Activated CD4-positive, CD25-positive, alpha-beta regulatory T cell treated with anti-CD3 and anti-CD28 coated beads, Interleukin-2, amount 50 U/mL, for 16 hours (primary cell): ENCODE results near the gene ROR2.
"Not testable (repeated sequence)": the region's sequence is repeated elsewhere in the genome, so short reads cannot be mapped to it uniquely, and the experiment has no call there.

Source experiments
- DNase-seq: peaks from one replicate; pipeline ENCODE4 v3.0.0-alpha.2; 2020; ENCODE audit warnings: low read depth, low spot score

Gene ROR2

GRCh38 chr9:91578911-91579310 is 371.1 kb downstream of the ROR2 start:
- DNase-seq: no peak

DNA sequence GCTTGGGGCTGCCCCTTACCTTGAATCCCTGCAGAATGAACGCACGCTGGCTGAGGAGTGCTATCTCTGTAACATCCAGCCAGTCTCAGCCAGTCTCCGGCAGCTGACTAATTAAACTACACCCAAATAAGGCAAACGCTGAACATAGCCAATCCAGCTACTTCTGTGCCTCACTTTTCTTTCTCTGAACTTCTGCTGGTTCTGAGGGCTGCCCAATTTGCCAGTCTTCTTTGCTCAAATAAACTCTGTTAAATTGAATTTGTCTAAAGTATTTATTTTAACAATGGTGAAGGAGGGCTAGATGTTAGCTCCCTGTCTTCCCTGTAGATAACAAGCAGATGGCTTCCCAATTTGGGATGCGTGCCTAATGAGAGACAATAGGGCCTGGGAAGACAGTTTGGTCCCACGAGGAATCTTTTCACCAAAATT is 372.4 kb downstream of the ROR2 start:
- DNase-seq: no peak

GRCh38 chr9:91572811-91573210 is 377.2 kb downstream of the ROR2 start:
- no peak for DNase-seq

- DNase-seq: no peak
Observed at GRCh38 chr9:91572044-91572443, 378.0 kb downstream of the ROR2 start.

GRCh38 chr9:91571036-91571435 is 379.0 kb downstream of the ROR2 start:
- DNase-seq: no peak

DNA sequence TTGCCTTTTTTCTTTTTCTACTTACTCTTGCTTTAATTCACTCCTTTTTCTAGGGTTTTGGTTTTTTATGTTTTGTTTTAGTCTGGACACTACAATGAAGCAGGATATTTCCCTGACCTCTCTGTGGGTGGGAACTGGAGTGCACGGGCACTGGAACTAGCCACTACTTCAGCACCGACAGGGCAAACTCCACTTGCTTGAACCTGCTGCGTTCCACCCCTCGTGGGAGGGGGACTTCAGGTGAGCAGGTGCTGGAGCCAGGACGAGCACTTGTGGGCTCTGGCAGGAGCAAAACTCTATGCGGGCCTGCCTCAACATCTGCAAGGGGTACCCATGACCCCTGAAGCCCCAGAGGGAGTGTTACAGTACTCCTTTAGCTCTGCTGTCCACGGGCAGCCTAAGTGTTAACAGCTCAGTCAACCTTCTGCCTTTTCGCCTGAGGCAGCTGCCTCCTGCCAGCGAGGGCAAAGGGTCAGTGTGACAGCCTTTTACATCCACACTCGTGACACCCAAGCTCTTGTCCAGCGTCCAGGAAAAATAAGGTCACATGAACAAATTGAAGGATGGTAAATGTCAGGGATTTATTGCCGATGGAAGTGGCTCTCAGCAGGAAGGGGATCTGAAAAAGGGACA is 382.3 kb downstream of the ROR2 start:
- no peak for DNase-seq

DNA sequence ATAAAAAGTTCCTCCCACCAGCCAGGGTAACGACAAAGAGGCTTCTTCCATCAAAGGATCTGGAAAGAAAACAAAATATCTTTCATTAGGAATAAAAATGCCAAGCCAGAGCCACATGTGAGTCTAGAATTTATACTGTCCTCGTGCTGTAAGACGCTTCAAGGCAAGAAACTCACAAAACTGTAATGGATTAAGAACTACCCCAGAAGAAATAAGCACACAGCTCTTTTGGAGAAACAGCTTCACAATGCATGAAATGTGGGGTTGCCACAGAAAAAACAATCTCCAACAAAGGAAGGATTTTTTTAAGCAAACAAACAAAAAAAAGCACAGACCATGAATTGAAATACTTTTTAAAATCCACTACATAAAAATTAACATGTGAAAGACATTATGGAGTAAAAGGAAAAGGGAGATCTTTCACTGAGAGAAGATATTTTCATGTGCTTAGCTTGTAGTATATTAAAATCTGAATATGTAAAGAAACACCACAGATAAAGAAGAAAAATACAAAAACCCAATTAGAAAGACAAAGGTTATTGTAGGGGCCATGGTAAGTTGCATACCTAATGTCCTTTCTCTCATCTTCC is 385.9 kb downstream of the ROR2 start:
- DNase-seq: no peak

DNA sequence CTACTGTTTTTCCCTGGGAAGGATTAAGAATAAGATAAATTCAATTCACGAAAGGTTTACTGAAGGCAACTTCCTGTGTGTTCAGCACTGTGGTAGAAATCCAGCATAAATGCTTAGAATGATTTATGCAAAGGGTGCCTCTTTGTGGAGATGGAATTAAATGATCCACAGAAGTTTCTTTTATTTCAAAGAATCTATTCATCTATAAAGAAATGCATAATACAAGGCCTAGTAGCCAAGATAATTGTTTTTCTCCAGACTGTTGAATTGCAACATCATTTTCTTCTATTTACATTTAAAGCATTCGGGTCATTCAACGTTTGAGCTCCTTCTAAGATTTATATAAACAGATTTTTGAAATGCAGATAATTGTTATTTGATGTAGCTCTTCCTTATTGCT is 387.6 kb downstream of the ROR2 start:
- no peak for DNase-seq

DNA sequence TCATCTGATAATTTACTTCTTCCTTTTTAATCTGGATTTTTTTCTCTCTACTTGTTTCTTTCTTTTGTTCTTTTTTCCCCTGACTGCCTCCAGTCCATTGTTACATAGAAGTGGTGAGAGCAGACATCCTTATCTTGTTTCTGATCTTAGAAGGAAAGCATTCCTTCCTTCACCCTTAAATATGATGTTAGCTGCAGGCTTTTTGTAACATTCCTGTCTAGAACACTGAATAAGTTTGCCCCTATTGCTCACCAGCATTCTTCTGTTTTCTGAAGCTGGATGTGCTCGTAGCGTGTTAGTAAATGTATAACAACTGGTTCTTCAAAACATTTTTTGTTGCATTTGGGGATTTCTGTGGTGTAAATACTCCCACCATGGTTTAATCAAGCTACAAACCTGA is 389.7 kb downstream of the ROR2 start:
- no peak for DNase-seq

DNA sequence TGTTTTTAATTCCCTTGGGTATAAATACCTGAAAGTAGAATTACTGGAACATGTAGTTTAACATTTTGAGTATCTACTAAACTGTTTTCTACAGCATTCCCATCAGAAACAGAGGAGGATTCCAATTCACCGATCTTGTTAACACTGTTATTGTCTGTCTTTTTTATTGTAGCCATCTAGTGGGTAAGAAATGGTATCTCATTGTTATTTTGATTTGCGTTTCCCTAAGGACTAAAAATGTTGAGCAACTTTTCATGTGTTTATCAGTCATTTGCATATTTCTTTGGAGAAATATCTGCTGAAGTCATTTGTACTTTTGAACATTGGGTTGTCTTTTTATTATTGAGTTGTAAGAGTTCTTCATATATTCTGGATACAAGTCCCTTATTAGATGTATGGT is 391.1 kb downstream of the ROR2 start:
- no peak for DNase-seq

DNA sequence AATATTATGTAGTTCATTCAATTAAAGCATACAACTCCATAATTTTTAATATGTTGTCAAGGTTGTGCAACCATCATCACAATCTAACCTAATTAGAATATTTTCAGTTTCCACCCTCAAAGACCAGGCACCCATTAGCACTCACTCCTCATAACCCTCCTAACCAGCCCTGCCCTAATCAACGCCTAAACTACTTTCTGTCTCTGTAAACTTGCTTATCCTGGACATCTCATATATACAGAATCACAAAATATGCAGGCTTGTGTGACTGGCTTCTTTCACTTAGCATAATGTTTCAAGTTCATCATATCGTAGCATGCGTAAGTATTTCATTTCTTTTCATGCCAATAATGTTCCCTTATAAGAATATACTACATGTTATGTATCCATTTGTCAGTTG is 391.6 kb downstream of the ROR2 start:
- no peak for DNase-seq

DNA sequence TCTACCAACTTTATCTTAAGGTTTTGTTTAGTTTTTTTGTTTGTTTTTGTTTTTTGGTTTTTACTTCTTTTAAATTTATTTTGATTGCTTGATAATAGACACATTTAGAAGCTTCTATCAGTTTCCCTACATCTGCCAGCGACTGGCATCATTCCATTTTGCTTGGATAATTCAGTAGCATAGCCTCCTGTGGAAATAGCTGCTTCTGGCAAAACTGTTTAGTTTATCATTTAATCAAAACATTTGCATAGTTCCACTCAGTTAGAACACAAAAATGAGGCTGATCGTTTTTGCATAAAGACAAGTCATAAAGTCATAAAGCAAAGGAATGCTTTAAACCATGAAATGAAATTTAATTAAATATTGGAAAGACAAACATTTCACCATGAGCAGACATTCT is 392.7 kb downstream of the ROR2 start:
- DNase-seq: no peak

GRCh38 chr9:91555132-91555531 is 394.9 kb downstream of the ROR2 start:
- no peak for DNase-seq

DNA sequence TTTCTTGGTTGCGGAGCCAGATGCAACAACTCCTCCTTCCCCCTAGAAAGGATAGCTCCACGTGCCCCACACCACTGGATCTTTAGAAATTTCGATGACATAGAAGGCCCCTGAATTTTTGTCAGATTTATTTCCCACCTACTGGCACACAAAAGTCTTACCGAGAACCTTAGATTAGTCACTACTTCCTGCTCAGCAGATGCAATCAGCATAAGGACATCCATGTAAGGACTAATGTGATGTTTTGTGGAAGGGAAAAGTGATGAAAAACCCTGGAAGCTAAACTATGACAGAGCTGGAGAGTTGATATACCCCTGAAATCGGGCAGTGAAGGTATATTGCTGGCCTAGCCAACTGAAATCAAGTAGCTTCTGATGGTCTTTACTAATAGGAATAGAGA is 400.9 kb downstream of the ROR2 start:
- DNase-seq: no peak

- DNase-seq: no peak
Observed at GRCh38 chr9:91547081-91547480, 402.9 kb downstream of the ROR2 start.

- no peak for DNase-seq
Observed at GRCh38 chr9:91546574-91546973, 403.5 kb downstream of the ROR2 start.

GRCh38 chr9:91541734-91542133 is 408.3 kb downstream of the ROR2 start:
- DNase-seq: no peak

GRCh38 chr9:91540506-91540905 is 409.5 kb downstream of the ROR2 start:
- DNase-seq: not testable (repeated sequence)

DNA sequence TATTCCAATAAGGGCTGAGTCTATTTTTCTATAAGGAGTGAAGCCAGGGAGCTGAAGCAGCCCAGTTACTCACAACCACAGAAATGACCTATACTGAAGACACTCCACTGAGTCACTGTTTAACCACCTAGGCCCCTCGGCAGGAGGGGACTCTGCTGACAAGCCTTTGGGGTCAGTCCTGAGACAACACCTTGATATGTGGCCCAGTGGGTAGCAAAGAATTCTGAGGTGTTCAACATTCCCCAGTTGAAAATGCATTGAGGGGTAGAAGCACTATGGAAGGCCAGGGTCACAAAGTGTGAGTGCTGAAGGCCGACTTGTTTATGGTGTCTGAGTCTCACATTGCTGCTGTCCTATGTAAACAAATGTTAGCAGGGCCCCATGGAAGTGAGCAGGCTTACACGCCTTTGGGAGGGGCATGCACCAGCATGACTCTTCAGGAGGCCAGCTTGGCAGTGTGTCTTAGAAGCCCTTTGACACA is 413.8 kb downstream of the ROR2 start:
- DNase-seq: no peak

- DNase-seq: no peak
Observed at GRCh38 chr9:91534374-91534773, 415.7 kb downstream of the ROR2 start.

DNA sequence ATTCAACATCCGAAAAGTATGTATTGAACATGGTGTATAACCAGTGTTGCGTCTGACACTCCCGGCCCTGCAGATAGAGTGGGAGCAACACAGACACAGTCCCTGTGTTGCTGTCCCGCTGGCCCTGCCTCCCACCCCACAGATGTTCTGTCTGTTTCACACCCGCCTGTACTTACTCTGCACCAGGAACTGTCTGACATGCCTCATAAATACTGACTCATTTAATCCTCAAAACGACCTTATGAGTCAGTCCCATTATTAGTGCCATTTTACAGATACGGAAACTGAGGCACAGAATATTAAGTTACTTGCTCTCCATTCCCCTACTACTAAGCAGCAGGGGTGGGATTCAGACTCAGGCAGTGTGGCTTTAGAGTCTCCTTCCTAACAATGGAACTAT is 416.6 kb downstream of the ROR2 start:
- DNase-seq: no peak

- DNase-seq: no peak
Observed at GRCh38 chr9:91532325-91532724, 417.7 kb downstream of the ROR2 start.

GRCh38 chr9:91530829-91531228 is 419.2 kb downstream of the ROR2 start:
- DNase-seq: no peak

GRCh38 chr9:91522481-91522880 is 427.5 kb downstream of the ROR2 start:
- DNase-seq: no peak
